Dermis microvascular lymphatic vessel endothelial cell (primary cell): Measurements from ENCODE around the gene FUT8. TPM values are rescaled to one million over a fixed set of nuclear protein-coding genes. Genes with fewer than 3 reads are reported as not detected.
"Not testable (repeated sequence)": the region's sequence is repeated elsewhere in the genome, so short reads cannot be mapped to it uniquely, and the experiment has no call there.

Source experiments
- DNase-seq, 2 donors: peaks; one replicate each; pipeline versions ENCODE4 v3.0.0 to v3.0.0-alpha.2; 2010; ENCODE audit warnings: low read depth in 2 of 2
- total RNA-seq: library from RNA; depleted of rRNA; stranded (reverse); fragments of >200 nt; gene quantifications from 2 replicates; pipeline ENCODE4 v1.2.1, GENCODE V29; 2014

Gene FUT8
- total RNA-seq, 1 donor from 2014 or later: 9.5 TPM

- no peak for DNase-seq
Measured at GRCh38 chr14:65703996-65704395, 291.5 kb downstream of the FUT8 start.

DNA sequence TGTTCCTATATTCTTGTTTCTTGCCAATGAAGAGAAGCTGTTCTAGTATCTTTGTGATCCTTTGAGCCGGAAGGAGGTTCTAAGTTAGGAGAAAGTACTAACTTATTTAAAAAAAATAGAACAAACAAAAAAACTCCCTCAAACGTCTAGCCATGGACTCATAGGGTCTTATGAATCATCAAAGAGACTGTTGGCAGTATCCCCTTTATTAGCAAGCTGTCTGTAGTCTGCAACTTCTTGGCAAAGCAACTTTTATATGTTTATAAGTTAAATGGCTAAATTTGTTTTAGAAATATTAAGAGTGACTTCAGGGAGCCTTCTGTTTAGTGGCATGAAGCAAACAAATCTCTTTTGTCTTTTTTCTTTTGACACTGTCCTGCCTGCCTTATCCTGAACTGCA is 291.9 kb downstream of the FUT8 start:
- DNase-seq: peak in 1 of 2 donors; percentile 1

- no peak for DNase-seq
Measured at GRCh38 chr14:65704850-65705249, 292.3 kb downstream of the FUT8 start.

GRCh38 chr14:65709576-65709975 is 297.0 kb downstream of the FUT8 start:
- peak in 1 of 2 donors; percentile 59 for DNase-seq

DNA sequence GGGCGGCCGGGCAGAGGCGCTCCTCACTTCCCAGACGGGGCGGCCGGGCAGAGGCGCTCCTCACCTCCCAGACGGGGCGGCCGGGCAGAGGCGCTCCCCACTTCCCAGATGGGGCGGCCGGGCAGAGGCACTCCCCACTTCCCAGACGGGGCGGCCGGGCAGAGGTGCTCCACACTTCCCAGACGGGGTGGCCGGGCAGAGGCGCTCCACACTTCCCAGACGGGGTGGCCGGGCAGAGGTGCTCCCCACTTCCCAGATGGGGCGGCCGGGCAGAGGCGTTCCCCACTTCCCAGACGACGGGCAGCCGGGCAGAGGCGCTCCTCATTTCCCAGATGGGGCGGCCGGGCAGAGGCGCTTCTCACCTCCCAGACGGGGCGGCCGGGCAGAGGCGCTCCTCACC is 304.3 kb downstream of the FUT8 start:
- not testable (repeated sequence) for DNase-seq

- not testable (repeated sequence) for DNase-seq
Measured at GRCh38 chr14:65717384-65717915, 304.9 kb downstream of the FUT8 start.

- no peak for DNase-seq
Measured at GRCh38 chr14:65718629-65719028, 306.1 kb downstream of the FUT8 start.

DNA sequence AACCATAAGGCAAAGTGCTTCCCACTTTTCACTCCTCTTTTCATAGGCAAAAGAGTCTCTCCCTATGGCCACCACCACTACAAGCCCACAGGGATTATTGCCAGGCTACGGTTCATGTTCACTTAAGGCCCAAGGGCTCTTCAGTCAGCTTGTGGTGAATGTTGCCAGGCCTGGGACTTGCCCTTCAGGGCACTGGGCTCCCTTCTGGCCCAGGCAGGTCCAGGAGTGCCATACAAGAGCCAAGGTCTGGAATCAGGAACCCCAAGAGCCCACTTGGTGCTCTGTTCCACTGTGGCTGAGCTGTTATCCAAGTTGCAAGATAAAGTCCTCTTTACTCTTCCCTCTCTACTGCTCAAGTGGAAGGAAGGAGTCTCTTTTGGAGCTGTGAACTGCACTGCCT is 307.6 kb downstream of the FUT8 start:
- DNase-seq: no peak

DNA sequence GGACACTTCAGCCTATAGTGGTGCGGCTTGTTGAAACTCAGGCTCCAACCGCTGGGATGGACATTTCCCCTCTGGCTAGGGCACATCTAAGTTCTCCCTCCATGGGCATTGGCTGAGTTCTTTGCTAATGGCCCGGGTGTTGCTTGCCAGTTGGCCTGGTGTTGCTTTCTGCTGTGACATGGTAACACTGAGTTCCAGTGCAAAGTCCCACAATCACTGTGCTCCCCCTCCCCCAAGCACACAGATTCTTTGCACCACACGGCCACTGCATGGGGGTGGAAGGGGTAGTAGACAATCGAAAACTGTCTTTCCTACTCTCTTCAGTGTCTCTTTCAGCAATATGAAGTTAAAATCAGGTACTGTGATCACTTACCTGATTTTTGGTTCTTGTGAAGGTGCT is 308.2 kb downstream of the FUT8 start:
- no peak for DNase-seq

- DNase-seq: no peak
Measured at GRCh38 chr14:65723348-65723747, 310.8 kb downstream of the FUT8 start.

- no peak for DNase-seq
Measured at GRCh38 chr14:65728604-65729003, 316.1 kb downstream of the FUT8 start.

GRCh38 chr14:65729566-65729965 is 317.0 kb downstream of the FUT8 start:
- no peak for DNase-seq

GRCh38 chr14:65731933-65732506 is 319.5 kb downstream of the FUT8 start:
- DNase-seq: no peak

DNA sequence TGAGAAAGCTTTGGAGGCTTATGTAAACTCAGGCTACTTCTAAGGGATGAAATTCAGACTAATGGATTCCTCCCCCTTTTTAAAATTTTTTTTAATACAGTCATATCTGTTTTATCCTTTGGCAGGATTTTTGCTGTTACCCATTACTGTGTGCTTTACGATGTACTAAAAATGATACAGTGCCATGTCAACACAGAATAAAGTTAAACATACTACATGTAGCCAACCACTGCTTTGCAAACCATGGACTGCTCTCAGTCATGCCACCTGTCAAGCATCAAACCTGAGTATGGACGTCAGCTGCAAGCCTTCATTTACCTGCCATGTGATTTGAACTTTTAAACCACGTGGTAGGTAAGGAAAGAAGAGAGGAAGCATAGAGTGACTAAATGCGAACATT is 325.8 kb downstream of the FUT8 start:
- no peak for DNase-seq

DNA sequence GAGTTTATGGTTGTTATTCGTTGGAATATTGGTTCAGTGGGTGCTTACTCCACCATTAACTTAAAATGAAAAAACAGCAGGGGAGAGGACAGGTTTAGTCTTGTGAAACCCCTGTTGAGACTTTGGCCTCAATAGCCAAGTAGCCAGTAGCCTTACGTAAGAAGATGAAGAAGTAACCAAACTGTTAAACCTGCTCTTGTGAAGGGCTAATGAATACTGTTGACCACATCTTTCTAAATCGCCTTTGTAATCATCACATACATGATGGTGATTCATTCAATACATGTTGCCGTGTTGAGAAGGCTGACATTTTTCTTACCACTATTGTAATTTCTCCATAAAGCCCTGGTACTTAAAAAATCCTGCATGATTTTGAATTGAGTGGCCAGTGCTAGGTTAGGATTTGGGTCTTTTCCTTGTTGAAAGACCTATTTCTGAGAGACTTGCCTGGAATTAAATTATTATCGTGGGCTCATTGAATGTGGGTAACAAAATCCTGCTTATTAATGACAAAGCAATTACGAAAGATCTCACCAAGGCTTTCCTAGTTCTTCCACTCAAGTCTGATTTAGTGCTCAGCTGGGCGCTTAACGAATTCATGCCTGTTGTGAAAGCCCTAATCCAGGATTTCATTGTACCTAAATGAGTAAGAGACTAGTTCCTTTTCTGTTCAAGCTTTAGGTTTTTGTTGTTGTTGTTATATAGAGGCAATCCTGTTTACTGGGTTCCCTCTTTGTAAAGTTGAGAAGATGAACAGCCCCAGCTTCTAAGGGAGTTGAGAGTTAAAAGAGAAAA is 333.1 kb downstream of the FUT8 start:
- DNase-seq: no peak

GRCh38 chr14:65748796-65749195 is 336.3 kb downstream of the FUT8 start:
- DNase-seq: no peak

- DNase-seq: no peak
Measured at GRCh38 chr14:65749287-65749686, 336.8 kb downstream of the FUT8 start.

- no peak for DNase-seq
Measured at GRCh38 chr14:65750906-65751305, 338.4 kb downstream of the FUT8 start.

DNA sequence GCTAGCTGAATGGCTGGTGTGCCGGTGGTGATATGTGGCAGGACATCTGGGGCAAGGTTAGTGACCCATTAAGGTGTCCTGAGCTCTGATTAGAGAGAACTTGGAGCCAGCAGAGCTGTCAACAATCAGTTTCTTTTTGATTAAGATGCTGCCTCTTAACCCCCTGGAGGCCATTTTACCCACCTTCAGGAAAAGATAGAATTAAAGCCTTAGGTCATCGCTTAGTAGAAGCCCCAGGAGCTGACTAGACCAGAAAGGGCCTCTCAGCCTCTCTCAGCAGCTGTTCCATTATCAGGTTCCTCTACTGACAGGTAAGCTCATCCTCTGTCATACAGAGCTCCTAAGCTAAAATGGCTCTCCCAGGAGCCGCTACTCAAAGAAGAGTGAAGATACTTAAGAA is 339.0 kb downstream of the FUT8 start:
- DNase-seq: no peak

DNA sequence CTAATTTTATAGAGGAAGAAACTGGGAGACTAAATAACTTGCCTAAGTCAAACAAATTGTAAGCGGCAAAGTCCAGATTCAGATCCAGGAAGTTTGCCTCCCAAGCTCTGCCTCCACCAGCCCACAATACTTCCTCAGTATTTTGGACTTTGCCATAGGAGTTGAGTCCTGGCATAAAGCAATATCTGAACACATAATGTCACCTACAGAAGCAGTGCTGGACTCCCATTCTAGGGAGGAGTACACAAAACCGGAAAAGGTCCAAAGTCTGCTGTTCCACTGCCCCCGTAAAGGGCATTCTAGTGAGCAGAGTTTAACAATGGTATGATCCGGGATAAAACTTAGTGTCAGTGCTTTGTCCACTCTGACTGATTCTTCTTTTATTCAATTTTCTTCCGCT is 340.5 kb downstream of the FUT8 start:
- DNase-seq: no peak

DNA sequence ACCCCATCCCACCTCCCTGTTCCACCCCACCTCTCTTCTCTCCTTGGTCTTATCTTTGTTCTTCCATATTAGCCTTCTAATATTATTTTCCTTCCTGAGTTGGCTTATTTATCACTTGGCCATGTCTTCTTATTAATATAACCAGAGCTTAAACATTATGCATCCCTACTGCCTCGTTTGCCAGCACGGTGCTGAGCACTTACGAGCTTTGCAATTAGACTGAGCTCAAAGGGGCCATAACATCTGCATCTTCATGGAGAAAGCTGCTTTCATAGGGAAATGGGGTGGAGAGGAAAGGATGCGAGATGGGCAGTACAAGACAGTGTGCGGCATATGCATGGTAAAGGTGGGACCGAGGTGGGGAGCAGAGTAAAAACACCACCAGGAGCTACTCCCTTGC is 342.8 kb downstream of the FUT8 start:
- DNase-seq: no peak

- no peak for DNase-seq
Measured at GRCh38 chr14:65756880-65757279, 344.4 kb downstream of the FUT8 start.

DNA sequence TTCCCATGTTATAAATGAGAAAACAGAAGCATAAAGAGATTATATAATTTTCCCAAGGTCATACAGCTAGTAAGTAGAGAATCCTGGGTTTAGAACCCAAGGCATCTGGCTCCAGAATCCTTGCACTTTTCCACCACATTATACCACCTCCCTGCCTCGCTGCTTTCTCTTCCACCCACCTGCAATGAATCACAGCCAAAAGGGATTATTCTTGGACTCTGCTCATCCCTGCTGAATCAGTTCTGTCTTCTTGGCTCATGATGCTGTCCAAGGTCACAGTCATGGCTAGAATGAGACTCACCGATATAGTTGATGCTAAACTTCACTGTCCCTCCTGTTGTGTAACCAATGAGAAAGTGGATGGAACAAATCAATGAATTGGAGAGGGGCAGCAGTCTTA is 356.6 kb downstream of the FUT8 start:
- no peak for DNase-seq
